ENCODE data around the gene CXCL11. TPM values are rescaled to one million over a fixed set of nuclear protein-coding genes. Genes with fewer than 3 reads are reported as not detected.

Gene CXCL11
- total RNA-seq, 1 experiment from 2014 or later: 0.30 TPM

GRCh38 chr4:75997946-75998345 is 37.9 kb downstream of the CXCL11 start:
- Histone ChIP-seq H3K27me3 (replicated peaks; ENCODE audit: insufficient read depth, low read depth, low read length, poor library complexity) (no peaks in the 10 kb centered on the region), H3K9me3 (ENCODE audit: low read depth, low read length, poor library complexity, severe bottlenecking) (no peaks in the 10 kb centered on the region), H3K36me3 (ENCODE audit: insufficient read depth, low read length, poor library complexity, severe bottlenecking) (no peaks in the 10 kb centered on the region), H3K4me3 (ENCODE audit: low read depth, low read length, poor library complexity, severe bottlenecking) (no peak overlapping the region), H3K27ac (ENCODE audit: low read depth, low read length, poor library complexity, severe bottlenecking) (no peak overlapping the region), H3K4me1 (ENCODE audit: insufficient read depth, low read length, poor library complexity, severe bottlenecking) (no peaks in the 10 kb centered on the region)
- no peak for DNase-seq (ENCODE audit: low spot score)
- CTCF ChIA-PET: interaction anchor here (0.5 kb wide), 1 partner anchor 1048 kb away, joined by 4 read pairs; no protein-coding TSS in a partner anchor
- BruUV-seq (replicated peaks): no TSS peak
- intact Hi-C loops (cut with micrococcal nuclease; ENCODE audit: unreplicated experiment): no loop called here
- POLR2A ChIA-PET (ENCODE audit: low non-redundant PET): no interaction called here
- TF ChIP-seq, protein P1, sequence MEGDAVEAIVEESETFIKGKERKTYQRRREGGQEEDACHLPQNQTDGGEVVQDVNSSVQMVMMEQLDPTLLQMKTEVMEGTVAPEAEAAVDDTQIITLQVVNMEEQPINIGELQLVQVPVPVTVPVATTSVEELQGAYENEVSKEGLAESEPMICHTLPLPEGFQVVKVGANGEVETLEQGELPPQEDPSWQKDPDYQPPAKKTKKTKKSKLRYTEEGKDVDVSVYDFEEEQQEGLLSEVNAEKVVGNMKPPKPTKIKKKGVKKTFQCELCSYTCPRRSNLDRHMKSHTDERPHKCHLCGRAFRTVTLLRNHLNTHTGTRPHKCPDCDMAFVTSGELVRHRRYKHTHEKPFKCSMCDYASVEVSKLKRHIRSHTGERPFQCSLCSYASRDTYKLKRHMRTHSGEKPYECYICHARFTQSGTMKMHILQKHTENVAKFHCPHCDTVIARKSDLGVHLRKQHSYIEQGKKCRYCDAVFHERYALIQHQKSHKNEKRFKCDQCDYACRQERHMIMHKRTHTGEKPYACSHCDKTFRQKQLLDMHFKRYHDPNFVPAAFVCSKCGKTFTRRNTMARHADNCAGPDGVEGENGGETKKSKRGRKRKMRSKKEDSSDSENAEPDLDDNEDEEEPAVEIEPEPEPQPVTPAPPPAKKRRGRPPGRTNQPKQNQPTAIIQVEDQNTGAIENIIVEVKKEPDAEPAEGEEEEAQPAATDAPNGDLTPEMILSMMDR (conservative IDR thresholded peaks at IDR 0.05; ENCODE audit: low read depth, low read length): no peak
- TF ChIP-seq EZH2 (IDR thresholded peaks at IDR 0.05; ENCODE audit: borderline replicate concordance, low read depth, low read length, poor library complexity, severe bottlenecking): no peak

GRCh38 chr4:75997081-75997480 is 38.8 kb downstream of the CXCL11 start:
- BruUV-seq (replicated peaks): no TSS peak
- ChIA-PET POLR2A (ENCODE audit: low non-redundant PET) (no interaction called here), CTCF (no interaction called here)
- intact Hi-C loops (cut with micrococcal nuclease; ENCODE audit: unreplicated experiment): no loop called here
- no peaks in the 10 kb centered on the region for H3K9me3 ChIP-seq (ENCODE audit: low read depth, low read length, poor library complexity, severe bottlenecking)
- no peak for TF ChIP-seq EZH2 (IDR thresholded peaks at IDR 0.05; ENCODE audit: borderline replicate concordance, low read depth, low read length, poor library complexity, severe bottlenecking)
- TF ChIP-seq, protein P1 (conservative IDR thresholded peaks at IDR 0.05; ENCODE audit: low read depth, low read length): no peak
- H3K4me3 ChIP-seq (ENCODE audit: low read depth, low read length, poor library complexity, severe bottlenecking): no peak overlapping the region
- no peaks in the 10 kb centered on the region for H3K4me1 ChIP-seq (ENCODE audit: insufficient read depth, low read length, poor library complexity, severe bottlenecking)
- no peaks in the 10 kb centered on the region for H3K27me3 ChIP-seq (replicated peaks; ENCODE audit: insufficient read depth, low read depth, low read length, poor library complexity)
- no peak overlapping the region for H3K27ac ChIP-seq (ENCODE audit: low read depth, low read length, poor library complexity, severe bottlenecking)
- no peak for DNase-seq (ENCODE audit: low spot score)
- no peaks in the 10 kb centered on the region for H3K36me3 ChIP-seq (ENCODE audit: insufficient read depth, low read length, poor library complexity, severe bottlenecking)

DNA sequence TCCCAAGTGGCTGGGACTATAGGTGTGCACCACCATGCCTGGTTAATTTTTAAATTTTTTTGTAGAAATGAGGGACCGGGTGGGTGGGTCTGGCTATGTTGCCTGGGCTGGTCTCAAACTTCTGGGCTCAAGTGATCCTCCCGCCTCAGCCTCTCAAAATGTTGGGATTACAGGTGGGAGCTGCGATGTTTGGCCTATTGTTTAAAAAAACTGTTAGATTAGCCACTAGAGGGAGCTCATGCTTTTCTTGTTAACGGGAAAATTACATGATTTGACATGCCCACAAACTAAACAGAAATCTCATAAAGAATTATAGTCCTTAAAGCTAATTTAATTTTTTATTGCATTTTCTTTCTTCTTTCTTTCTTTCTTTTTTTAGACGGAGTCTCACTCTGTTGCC is 40.1 kb downstream of the CXCL11 start:
- POLR2A ChIA-PET (ENCODE audit: low non-redundant PET): no interaction called here
- BruUV-seq (replicated peaks): no TSS peak
- DNase-seq (ENCODE audit: low spot score): peak; percentile 49

More for the DNA sequence above, 40.1 kb downstream of the CXCL11 start:
- no peaks in the 10 kb centered on the region for H3K9me3 ChIP-seq (ENCODE audit: low read depth, low read length, poor library complexity, severe bottlenecking)
- H3K4me3 ChIP-seq (ENCODE audit: low read depth, low read length, poor library complexity, severe bottlenecking): no peak overlapping the region
- CTCF ChIA-PET: interaction anchor here (1.0 to 1.2 kb wide), 3 partner anchors 70 to 91 kb away, joined by 3 to 5 read pairs (median 4); no protein-coding TSS in a partner anchor
- H3K4me1 ChIP-seq (ENCODE audit: insufficient read depth, low read length, poor library complexity, severe bottlenecking): no peaks in the 10 kb centered on the region
- no peaks in the 10 kb centered on the region for H3K36me3 ChIP-seq (ENCODE audit: insufficient read depth, low read length, poor library complexity, severe bottlenecking)
- no peak for TF ChIP-seq EZH2 (IDR thresholded peaks at IDR 0.05; ENCODE audit: borderline replicate concordance, low read depth, low read length, poor library complexity, severe bottlenecking)
- TF ChIP-seq, protein P1 (conservative IDR thresholded peaks at IDR 0.05; ENCODE audit: low read depth, low read length): peak; percentile 47
- no peak overlapping the region for H3K27ac ChIP-seq (ENCODE audit: low read depth, low read length, poor library complexity, severe bottlenecking)
- no peaks in the 10 kb centered on the region for H3K27me3 ChIP-seq (replicated peaks; ENCODE audit: insufficient read depth, low read depth, low read length, poor library complexity)
- intact Hi-C loops (cut with micrococcal nuclease; ENCODE audit: unreplicated experiment): loop anchor here (1.0 kb wide), 1 partner anchor 72 kb away; no protein-coding TSS in a partner anchor
